ENCODE data around the gene GNAS.

GRCh38 chr20:58867211-58867610 is 14.7 kb downstream of the GNAS start:
- TF ChIP-seq EGR1 (IDR thresholded peaks at IDR 0.05; ENCODE audit: low read depth in 2 of 2) (no peak), CTCF (IDR thresholded peaks at IDR 0.05; ENCODE audit: low read depth, low read length, missing input control) (no peak)

Measured in liver (tissue), 3 donors.